PFSK-1 (cell line): ENCODE results near the gene SPAG7.
A peak's percentile ranks its signal among the peaks of the same experiment; 100 is the strongest.

ENCODE experiments used
- FOXP2 ChIP-seq: optimal IDR thresholded peaks from 2 replicates; pipeline ENCODE3; 2011; ENCODE audit warnings: borderline replicate concordance, control low read depth, inconsistent platforms; ENCODE audit not compliant: insufficient read depth; ENCODE audit errors: extremely low read length, extremely low read depth
- POLR2AphosphoS5 ChIP-seq: IDR thresholded peaks from 2 replicates; pipeline ENCODE4 v1.6.1; 2012; ENCODE audit warnings: low read depth, mild to moderate bottlenecking, control low read depth, low read length, moderate library complexity
- SIN3A ChIP-seq: IDR thresholded peaks from 2 replicates; pipeline ENCODE4 v1.6.1; 2012; ENCODE audit warnings: mild to moderate bottlenecking, low read length, moderate library complexity, borderline replicate concordance; ENCODE audit not compliant: insufficient read depth
- TAF1 ChIP-seq: IDR thresholded peaks from 2 replicates; pipeline ENCODE4 v1.6.1; 2012; ENCODE audit warnings: low read length, control low read depth, borderline replicate concordance; ENCODE audit not compliant: insufficient read depth
- TF ChIP-seq, protein P1 (sequence below), 2 experiments: IDR thresholded peaks; 2 replicates each; pipeline versions ENCODE4 v1.6.1 to v1.8.0; 2011 to 2012; ENCODE audit warnings: low read depth in 2 of 2, low read length in 2 of 2, control low read depth in 1 of 2, inconsistent platforms in 1 of 2, mild to moderate bottlenecking in 1 of 2, moderate library complexity in 1 of 2; ENCODE audit not compliant: insufficient read depth in 1 of 2

The SPAG7 gene

DNA sequence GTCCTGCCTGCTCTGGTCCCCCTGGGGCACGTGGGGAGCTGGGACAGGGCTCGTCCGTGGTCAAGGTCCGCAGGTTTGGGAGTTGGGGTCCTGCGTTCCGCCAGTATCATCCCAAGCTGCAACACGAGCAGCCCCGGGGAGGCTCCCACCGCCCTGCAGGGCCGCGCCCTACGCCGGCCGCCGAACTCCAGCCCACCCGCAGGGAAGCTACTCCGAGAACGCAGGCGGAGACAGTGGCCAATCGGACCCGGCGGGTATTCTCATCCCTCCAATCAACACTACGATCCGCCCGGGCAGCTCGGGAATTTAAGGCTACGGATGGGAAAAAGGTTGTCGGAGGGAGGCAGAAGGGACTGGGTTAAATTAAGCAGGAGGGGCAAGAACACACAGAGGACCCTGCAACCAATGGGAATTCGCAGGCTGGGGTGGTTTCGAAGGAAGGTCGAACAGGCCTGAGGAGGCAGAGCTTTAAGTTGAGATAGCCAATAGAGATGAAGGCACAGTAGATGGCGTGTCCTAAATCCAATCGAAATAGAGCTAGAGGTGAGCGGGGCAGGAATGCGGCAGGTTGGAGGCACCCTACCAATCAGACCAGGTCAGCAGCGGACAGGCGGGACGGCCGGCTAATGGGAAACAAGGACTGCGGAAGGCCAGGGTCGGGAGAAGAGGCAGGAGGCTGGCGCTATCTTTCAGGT lies 626 bp downstream of the SPAG7 start:
- TF ChIP-seq POLR2AphosphoS5 = no peak; the same call in 1 of the 2 replicates
- no peak for TF ChIP-seq FOXP2
- TF ChIP-seq TAF1 = 0 out of 2 replicates have a peak, but pooled peaks have one; percentile 34
- no peak for TF ChIP-seq SIN3A
- TF ChIP-seq, protein P1, sequence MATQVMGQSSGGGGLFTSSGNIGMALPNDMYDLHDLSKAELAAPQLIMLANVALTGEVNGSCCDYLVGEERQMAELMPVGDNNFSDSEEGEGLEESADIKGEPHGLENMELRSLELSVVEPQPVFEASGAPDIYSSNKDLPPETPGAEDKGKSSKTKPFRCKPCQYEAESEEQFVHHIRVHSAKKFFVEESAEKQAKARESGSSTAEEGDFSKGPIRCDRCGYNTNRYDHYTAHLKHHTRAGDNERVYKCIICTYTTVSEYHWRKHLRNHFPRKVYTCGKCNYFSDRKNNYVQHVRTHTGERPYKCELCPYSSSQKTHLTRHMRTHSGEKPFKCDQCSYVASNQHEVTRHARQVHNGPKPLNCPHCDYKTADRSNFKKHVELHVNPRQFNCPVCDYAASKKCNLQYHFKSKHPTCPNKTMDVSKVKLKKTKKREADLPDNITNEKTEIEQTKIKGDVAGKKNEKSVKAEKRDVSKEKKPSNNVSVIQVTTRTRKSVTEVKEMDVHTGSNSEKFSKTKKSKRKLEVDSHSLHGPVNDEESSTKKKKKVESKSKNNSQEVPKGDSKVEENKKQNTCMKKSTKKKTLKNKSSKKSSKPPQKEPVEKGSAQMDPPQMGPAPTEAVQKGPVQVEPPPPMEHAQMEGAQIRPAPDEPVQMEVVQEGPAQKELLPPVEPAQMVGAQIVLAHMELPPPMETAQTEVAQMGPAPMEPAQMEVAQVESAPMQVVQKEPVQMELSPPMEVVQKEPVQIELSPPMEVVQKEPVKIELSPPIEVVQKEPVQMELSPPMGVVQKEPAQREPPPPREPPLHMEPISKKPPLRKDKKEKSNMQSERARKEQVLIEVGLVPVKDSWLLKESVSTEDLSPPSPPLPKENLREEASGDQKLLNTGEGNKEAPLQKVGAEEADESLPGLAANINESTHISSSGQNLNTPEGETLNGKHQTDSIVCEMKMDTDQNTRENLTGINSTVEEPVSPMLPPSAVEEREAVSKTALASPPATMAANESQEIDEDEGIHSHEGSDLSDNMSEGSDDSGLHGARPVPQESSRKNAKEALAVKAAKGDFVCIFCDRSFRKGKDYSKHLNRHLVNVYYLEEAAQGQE (IDR thresholded peaks at IDR 0.05; ENCODE audit: insufficient read depth in 1 of 2, low read depth in 2 of 2, low read length in 2 of 2) = no peak

DNA sequence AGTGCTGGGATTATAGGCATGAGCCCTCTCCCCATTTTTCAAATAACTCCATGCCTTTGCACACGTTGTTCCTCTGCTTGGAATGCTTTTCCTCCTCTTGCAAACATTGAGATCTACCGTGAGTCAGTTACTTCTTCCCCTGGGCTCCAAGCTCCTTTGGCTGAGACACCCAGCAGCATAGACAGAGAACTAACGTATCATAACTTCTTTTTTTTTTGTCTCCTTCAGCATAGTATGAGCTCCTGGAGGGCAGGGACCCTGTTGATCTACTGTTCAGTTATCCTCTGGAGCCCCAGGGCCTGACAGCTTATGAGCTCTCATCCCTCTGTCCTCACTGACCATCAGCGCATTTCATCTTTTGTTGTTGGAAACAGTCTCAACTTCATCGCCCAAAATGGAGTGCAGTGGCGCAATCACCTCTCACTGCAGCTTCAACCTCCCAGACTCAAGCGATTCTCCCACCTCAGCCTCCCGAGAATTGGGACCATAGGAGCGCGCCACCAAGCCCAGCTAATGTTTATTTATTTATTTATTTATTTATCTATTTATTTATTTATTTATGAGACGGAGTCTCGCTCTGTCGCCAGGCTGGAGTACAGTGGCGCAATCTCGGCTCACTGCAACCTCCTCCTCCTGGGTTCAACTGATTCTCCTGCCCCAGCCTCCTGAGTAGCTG lies 2.2 kb downstream of the SPAG7 start:
- TF ChIP-seq TAF1 (no peak), FOXP2 (no peak), SIN3A (no peak), POLR2AphosphoS5 (no peak)
- TF ChIP-seq, protein P1 (IDR thresholded peaks at IDR 0.05; ENCODE audit: insufficient read depth in 1 of 2, low read depth in 2 of 2, low read length in 2 of 2) = no peak

DNA sequence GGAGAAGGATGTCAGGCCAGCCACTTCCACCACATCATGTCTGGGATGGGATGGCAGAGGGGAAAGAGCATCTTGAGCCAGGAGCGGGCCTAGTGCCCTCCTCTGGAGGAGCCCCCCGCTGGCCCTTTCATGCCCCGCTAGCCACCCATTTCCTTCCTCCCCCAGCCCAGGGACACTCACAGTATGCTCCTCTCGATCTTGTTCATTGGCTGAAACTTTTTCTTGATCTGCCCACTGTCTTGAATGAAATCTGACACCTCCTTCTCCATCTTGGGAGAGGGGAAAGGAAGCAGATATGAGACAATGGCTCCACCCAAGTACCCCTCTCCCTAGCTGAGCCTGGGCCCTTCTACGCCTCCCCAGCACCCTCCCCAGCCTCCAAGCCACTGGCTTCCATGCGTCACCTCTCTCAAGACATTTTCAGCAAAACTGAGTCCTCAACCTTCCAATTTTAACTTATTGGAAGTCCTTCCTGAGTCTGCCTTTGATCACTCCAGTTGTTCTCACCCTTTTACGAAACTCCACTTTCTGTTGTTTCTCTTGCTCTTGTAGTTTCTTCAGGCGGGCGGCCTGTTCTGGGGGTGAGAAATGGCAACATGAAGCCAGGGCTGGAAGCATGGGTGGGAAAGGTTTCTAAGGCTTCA lies 7.2 kb downstream of the SPAG7 start:
- TF ChIP-seq, protein P1 (IDR thresholded peaks at IDR 0.05; ENCODE audit: insufficient read depth in 1 of 2, low read depth in 2 of 2, low read length in 2 of 2) = no peak

DNA sequence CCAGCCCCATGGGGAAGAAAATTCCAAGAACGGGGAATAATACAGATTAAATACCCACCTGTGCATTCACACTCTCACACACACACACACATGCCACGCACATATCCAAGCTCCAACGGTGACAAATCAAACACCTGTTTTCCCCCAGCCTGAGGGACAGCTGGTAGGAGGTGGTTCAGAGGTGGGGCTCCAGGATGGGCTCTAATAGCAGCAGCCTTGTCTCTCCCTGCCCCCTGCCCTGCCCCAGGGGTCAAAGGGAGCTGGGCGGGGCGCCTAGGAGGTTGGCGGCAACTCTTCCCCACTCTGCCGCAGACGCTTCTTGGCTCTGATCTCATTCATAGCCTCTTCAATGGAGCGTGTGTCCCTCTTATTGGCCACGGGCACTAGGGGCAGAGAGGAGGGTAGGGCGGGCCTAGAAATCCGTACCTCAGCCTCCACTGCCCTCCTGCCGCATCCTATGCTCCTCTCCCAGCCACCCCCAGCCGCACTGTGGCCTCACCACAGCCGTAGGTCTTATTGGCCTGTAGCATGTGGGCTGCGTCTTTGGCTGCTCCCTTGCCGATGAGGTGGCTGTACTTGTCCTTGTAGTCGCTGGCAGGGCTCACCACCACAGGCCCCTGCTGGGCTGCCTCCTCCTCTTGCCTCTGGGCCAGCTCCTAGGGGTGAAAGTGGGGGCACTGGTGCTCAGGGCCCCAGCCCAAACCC lies 8.2 kb downstream of the SPAG7 start:
- TF ChIP-seq TAF1 (no peak), POLR2AphosphoS5 (no peak), SIN3A (no peak), FOXP2 (no peak)
- TF ChIP-seq, protein P1 (IDR thresholded peaks at IDR 0.05; ENCODE audit: insufficient read depth in 1 of 2, low read depth in 2 of 2, low read length in 2 of 2) = no peak
